SK-N-MC (cell line): ENCODE data around the gene TSEN2.

Experiments used
- EZH2 ChIP-seq: fragments of 200-600 bp; sonication (generic); IDR thresholded peaks from one replicate; pipeline ENCODE4 v1.6.1; 2017; ENCODE audit warnings: antibody characterized with exemption
- FOXP2 ChIP-seq: optimal IDR thresholded peaks from 2 replicates; pipeline ENCODE3; 2011; ENCODE audit warnings: mild to moderate bottlenecking, moderate library complexity; ENCODE audit not compliant: insufficient read depth; ENCODE audit errors: extremely low read length, control extremely low read depth

DNA sequence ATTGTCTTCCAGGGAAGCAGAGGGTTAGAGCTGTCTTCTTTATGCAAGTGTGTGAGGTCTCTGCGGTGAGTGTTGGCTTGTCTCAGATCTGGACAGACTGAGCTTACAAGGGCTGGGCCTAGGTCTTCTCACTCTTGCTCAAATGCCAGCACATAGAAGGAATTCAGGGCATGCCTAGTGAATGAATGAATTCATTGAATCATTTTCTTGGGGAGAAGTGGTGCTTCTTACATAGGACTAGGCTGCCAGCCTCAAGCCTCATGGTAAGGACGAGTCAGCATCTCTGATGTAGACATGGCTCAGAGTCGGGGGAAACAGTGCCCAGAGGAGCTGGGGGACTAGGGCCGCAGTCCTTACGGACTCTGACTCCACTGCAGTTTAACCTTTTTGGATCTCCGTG is 89.9 kb downstream of the TSEN2 start:
- TF ChIP-seq EZH2 (no peak), FOXP2 (no peak)
